ENCODE results near the gene TENM3.

The TENM3 gene

DNA sequence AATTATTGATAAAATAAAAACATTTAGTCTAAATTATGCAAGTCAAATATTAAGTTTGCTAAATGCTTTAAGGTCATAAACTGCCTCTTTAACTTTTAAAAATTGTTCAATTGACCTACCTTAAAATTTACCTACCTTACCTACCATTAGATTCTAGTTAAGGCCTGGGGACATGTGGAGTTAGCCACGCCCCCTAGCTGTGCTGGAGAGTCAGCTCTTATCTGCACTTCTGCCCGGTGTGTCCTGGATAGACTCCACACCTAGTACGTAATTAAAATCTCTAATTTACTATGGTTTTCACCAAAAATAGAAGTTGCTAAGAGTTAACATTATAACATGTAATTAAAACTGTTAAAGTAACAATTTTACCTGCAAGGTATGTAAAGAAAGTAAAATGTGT is 22.7 kb downstream of the TENM3 start:
- no peak for DNase-seq (ENCODE audit: low read depth)
- H3K4me3 ChIP-seq (ENCODE audit: control insufficient read depth, low read depth, low read length): no peak overlapping the region
- TF ChIP-seq, protein P1, sequence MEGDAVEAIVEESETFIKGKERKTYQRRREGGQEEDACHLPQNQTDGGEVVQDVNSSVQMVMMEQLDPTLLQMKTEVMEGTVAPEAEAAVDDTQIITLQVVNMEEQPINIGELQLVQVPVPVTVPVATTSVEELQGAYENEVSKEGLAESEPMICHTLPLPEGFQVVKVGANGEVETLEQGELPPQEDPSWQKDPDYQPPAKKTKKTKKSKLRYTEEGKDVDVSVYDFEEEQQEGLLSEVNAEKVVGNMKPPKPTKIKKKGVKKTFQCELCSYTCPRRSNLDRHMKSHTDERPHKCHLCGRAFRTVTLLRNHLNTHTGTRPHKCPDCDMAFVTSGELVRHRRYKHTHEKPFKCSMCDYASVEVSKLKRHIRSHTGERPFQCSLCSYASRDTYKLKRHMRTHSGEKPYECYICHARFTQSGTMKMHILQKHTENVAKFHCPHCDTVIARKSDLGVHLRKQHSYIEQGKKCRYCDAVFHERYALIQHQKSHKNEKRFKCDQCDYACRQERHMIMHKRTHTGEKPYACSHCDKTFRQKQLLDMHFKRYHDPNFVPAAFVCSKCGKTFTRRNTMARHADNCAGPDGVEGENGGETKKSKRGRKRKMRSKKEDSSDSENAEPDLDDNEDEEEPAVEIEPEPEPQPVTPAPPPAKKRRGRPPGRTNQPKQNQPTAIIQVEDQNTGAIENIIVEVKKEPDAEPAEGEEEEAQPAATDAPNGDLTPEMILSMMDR (conservative IDR thresholded peaks at IDR 0.05; ENCODE audit: control insufficient read depth, insufficient read depth, low read depth, low read length): no peak

GRCh38 chr4:182267048-182267447 is 23.8 kb downstream of the TENM3 start:
- TF ChIP-seq, protein P1 (conservative IDR thresholded peaks at IDR 0.05; ENCODE audit: control insufficient read depth, insufficient read depth, low read depth, low read length): no peak

GRCh38 chr4:182268966-182269365 is 25.8 kb downstream of the TENM3 start:
- DNase-seq (ENCODE audit: low read depth): no peak
- H3K4me3 ChIP-seq (ENCODE audit: control insufficient read depth, low read depth, low read length): no peak overlapping the region
- TF ChIP-seq, protein P1 (conservative IDR thresholded peaks at IDR 0.05; ENCODE audit: control insufficient read depth, insufficient read depth, low read depth, low read length): no peak

More at GRCh38 chr4:182267048-182267447, 23.8 kb downstream of the TENM3 start:
- no peak overlapping the region for H3K4me3 ChIP-seq (ENCODE audit: control insufficient read depth, low read depth, low read length)
- no peak for DNase-seq (ENCODE audit: low read depth)

DNA sequence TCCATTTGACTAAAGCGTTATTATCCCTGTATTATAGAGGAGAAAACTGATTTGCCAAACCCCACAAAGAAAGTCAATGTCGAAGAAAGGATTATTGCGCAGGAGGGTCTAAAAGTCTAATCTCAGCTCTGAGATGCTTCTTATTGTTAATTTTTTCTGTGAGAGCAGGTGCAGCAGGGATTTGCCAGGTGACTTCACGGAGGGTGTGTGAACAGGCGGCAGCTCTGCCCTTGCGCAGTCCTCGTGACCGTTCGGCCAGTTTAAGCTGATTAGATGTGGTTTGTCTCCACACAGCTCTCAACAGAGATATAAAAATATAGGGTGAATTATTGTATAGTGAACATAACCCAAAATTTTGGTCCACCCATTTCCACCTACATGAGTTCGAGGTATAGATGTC is 28.5 kb downstream of the TENM3 start:
- DNase-seq (ENCODE audit: low read depth): no peak
- TF ChIP-seq, protein P1 (conservative IDR thresholded peaks at IDR 0.05; ENCODE audit: control insufficient read depth, insufficient read depth, low read depth, low read length): no peak

DNA sequence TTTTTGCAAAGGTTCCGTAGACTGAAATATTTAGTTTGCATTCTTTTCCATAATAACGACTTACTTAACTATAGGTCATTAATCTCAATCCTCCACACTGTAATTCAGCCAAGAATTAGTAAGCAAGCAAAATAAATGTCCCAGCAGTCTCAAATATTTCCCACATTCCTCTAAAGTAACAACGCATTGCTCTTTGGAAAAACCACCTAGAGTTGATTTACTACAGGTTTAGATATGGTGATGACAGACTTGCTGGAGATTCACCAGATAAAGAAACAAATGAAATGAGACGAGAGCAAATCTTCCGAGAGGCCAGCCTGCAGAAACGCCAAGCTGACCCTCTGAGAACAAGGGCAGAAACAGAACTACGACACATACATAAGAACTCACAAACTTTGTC is 28.9 kb downstream of the TENM3 start:
- H3K4me3 ChIP-seq (ENCODE audit: control insufficient read depth, low read depth, low read length): no peak overlapping the region
- TF ChIP-seq, protein P1 (conservative IDR thresholded peaks at IDR 0.05; ENCODE audit: control insufficient read depth, insufficient read depth, low read depth, low read length): no peak
- no peak for DNase-seq (ENCODE audit: low read depth)

More for the DNA sequence above, 28.5 kb downstream of the TENM3 start:
- no peak overlapping the region for H3K4me3 ChIP-seq (ENCODE audit: control insufficient read depth, low read depth, low read length)

DNA sequence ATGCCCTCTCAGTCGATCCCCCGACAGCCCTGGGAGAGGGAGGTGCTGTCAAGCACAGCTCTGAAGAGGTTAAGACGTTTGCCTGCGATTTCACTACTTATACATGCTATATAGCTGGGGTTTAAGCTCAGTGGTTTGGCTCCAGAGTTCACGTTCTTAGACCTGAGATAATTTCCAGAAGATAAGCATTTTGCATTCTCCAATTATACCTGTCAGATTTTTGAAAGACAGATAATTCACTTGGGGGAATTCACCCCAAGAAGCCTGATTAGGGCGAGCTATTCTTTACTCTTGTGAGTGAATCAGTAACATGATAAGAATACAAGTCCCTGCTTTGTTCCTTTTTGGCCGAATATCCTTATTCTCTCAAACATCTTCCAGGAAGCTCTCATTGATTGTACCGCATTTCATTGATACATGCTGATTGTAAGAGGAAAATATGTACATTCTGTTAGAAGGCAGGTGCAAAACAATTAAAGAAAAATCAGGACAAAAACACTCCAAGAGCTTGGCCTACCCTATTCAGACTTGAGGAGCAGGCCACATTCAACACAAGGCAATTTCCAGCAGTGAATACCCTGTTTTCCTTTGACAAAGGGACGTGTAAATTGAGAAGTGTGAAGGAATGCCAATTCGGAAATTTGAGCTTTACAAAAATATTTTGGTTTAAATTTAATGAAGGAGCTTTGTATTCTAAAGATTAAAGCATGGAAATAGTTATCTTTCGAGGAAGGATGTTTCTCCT is 30.2 kb downstream of the TENM3 start:
- no peak overlapping the region for H3K4me3 ChIP-seq (ENCODE audit: control insufficient read depth, low read depth, low read length)
- TF ChIP-seq, protein P1 (conservative IDR thresholded peaks at IDR 0.05; ENCODE audit: control insufficient read depth, insufficient read depth, low read depth, low read length): no peak
- no peak for DNase-seq (ENCODE audit: low read depth)

Data from fibroblast of mammary gland (primary cell).